Activated CD8-positive, alpha-beta T cell treated with anti-CD3 and anti-CD28 coated beads for 36 hours (primary cell): ENCODE measurements around the gene L3MBTL4. TPM values are rescaled to one million over a fixed set of nuclear protein-coding genes. Genes with fewer than 3 reads are reported as not detected.

Experiments
- ATAC-seq: fragments of 200-7000 bp; cut with Tn5 transposase; one replicate; pipeline ENCODE4 v1.10.0; 2021; ENCODE audit warnings: mild to moderate bottlenecking, moderate library complexity
- CTCF ChIA-PET: fragments of 350-600 bp; sonication (Branson Sonifier 250); formaldehyde crosslinking; loops from one replicate; lab custom pipeline; 2021; ENCODE audit warnings: antibody characterized with exemption; lab: Charles Lee
- POLR2A ChIA-PET: fragments of 350-600 bp; sonication (Branson Sonifier 250); formaldehyde crosslinking; loops from one replicate; lab custom pipeline; 2021; ENCODE audit warnings: antibody characterized with exemption; lab: Charles Lee
- DNase-seq: peaks from one replicate; pipeline ENCODE4 v3.0.0-alpha.2; 2020
- H3K27ac Mint-ChIP-seq: one replicate; pipeline ENCODE4 v1.8.0; 2021; ENCODE audit warnings: mild to moderate bottlenecking, mixed read lengths
- H3K27me3 Mint-ChIP-seq: one replicate; pipeline ENCODE4 v1.8.0; 2021; ENCODE audit warnings: mixed read lengths
- H3K36me3 Mint-ChIP-seq: one replicate; pipeline ENCODE4 v1.8.0; 2021; ENCODE audit warnings: low read depth, mixed read lengths
- H3K4me1 Mint-ChIP-seq: one replicate; pipeline ENCODE4 v1.8.0; 2021; ENCODE audit warnings: low read depth, mixed read lengths
- H3K4me3 Mint-ChIP-seq: one replicate; pipeline ENCODE4 v1.8.0; 2021; ENCODE audit warnings: mild to moderate bottlenecking, moderate library complexity, mixed read lengths
- H3K9me3 Mint-ChIP-seq: one replicate; pipeline ENCODE4 v1.8.0; 2021; ENCODE audit warnings: mixed read lengths
- CTCF ChIP-seq: fragments of 200-600 bp; IDR thresholded peaks from one replicate; pipeline ENCODE4 v1.8.0; 2022; ENCODE audit warnings: antibody characterized with exemption, mild to moderate bottlenecking
- intact Hi-C: fragments of 100-400 bp; cut with micrococcal nuclease; formaldehyde crosslinking; loops from one replicate; pipeline ENCODE4 v1.10.0; 2022
- total RNA-seq, 2 experiments: library from RNA; stranded (reverse); gene quantifications; one replicate each; pipeline ENCODE4 v1.2.3, GENCODE V29; 2021

Gene L3MBTL4
- total RNA-seq, 2 experiments from 2014 or later, result not detected

GRCh38 chr18:6044319-6044718 lies 370.4 kb downstream of the L3MBTL4 start:
- POLR2A ChIA-PET, result no interaction called here
- Mint-ChIP-seq H3K4me3 (no peak overlapping the region), H3K36me3 (no peaks in the 10 kb centered on the region), H3K4me1 (no peaks in the 10 kb centered on the region), H3K27me3 (no peaks in the 10 kb centered on the region), H3K9me3 (peaks cover 10% of the 10 kb centered on the region), H3K27ac (no peak overlapping the region)
- intact Hi-C loops, result no loop called here
- ATAC-seq (no peak), DNase-seq (no peak)
- CTCF ChIA-PET, result no interaction called here
- TF ChIP-seq CTCF, result no peak

- H3K4me3 Mint-ChIP-seq, result no peak overlapping the region
- TF ChIP-seq CTCF, result no peak
- DNase-seq, result no peak
- intact Hi-C loops, result no loop called here
- CTCF ChIA-PET, result no interaction called here
- no peaks in the 10 kb centered on the region for H3K4me1 Mint-ChIP-seq
- no peak for ATAC-seq
- no peaks in the 10 kb centered on the region for H3K36me3 Mint-ChIP-seq
- peaks cover 5% of the 10 kb centered on the region for H3K9me3 Mint-ChIP-seq
- H3K27me3 Mint-ChIP-seq, result no peaks in the 10 kb centered on the region
- H3K27ac Mint-ChIP-seq, result no peak overlapping the region
- POLR2A ChIA-PET, result no interaction called here
Measured at GRCh38 chr18:6039055-6039454, 375.7 kb downstream of the L3MBTL4 start.

- TF ChIP-seq CTCF, result no peak
- ATAC-seq, result no peak
Measured at GRCh38 chr18:6031442-6031841, 383.3 kb downstream of the L3MBTL4 start.

GRCh38 chr18:6031002-6031401 lies 383.7 kb downstream of the L3MBTL4 start:
- ATAC-seq, result no peak
- no peak for TF ChIP-seq CTCF
- no peak overlapping the region for H3K27ac Mint-ChIP-seq

More at GRCh38 chr18:6031442-6031841, 383.3 kb downstream of the L3MBTL4 start:
- intact Hi-C loops, result no loop called here
- Mint-ChIP-seq H3K36me3 (no peaks in the 10 kb centered on the region), H3K27ac (no peak overlapping the region), H3K9me3 (peaks cover 5% of the 10 kb centered on the region), H3K4me3 (no peak overlapping the region), H3K27me3 (no peaks in the 10 kb centered on the region), H3K4me1 (no peaks in the 10 kb centered on the region)
- CTCF ChIA-PET, result interaction anchor here (0.7 kb wide), 1 partner anchor 553 kb away, joined by 3 read pairs; no protein-coding TSS in a partner anchor
- no peak for DNase-seq
- POLR2A ChIA-PET, result no interaction called here

GRCh38 chr18:6024745-6025248 lies 389.9 kb downstream of the L3MBTL4 start:
- intact Hi-C loops, result no loop called here
- H3K4me1 Mint-ChIP-seq, result no peaks in the 10 kb centered on the region
- H3K36me3 Mint-ChIP-seq, result no peaks in the 10 kb centered on the region
- H3K27me3 Mint-ChIP-seq, result no peaks in the 10 kb centered on the region
- POLR2A ChIA-PET, result no interaction called here
- DNase-seq, result no peak
- no peak for TF ChIP-seq CTCF
- no peak overlapping the region for H3K4me3 Mint-ChIP-seq
- H3K27ac Mint-ChIP-seq, result no peak overlapping the region
- CTCF ChIA-PET, result no interaction called here
- no peaks in the 10 kb centered on the region for H3K9me3 Mint-ChIP-seq
- ATAC-seq, result no peak

More at GRCh38 chr18:6031002-6031401, 383.7 kb downstream of the L3MBTL4 start:
- H3K27me3 Mint-ChIP-seq, result no peaks in the 10 kb centered on the region
- H3K9me3 Mint-ChIP-seq, result peaks cover under 1% of the 10 kb centered on the region
- no peaks in the 10 kb centered on the region for H3K36me3 Mint-ChIP-seq
- ChIA-PET CTCF (interaction anchor here (0.7 kb wide), 1 partner anchor 552 kb away, joined by 3 read pairs; no protein-coding TSS in a partner anchor), POLR2A (no interaction called here)
- no peak for DNase-seq
- H3K4me1 Mint-ChIP-seq, result no peaks in the 10 kb centered on the region
- no peak overlapping the region for H3K4me3 Mint-ChIP-seq
- intact Hi-C loops, result no loop called here
